Body of pancreas (tissue), 4 donors: Measurements from ENCODE around the gene MMRN1. TPM values are rescaled to one million over a fixed set of nuclear protein-coding genes. Genes with fewer than 3 reads are reported as not detected.

ENCODE experiments used
- ATAC-seq: fragments of 150-250 bp; one replicate; pipeline ENCODE4 v1.9.1; 2016
- DNase-seq, 4 donors: peaks; one replicate each; pipeline ENCODE4 v3.0.0-alpha.2; 2019
- H3K27ac ChIP-seq, 4 donors: fragments of 200-600 bp; sonication (generic); 1 replicate in 3 of 4; 2 replicates in 1 of 4; pipeline versions ENCODE4 v1.5.1 to v1.6.1; 2016 to 2019; ENCODE audit warnings: mild to moderate bottlenecking in 1 of 4, mixed read lengths in 1 of 4, moderate library complexity in 1 of 4
- H3K27me3 ChIP-seq, 2 donors: fragments of 200-600 bp; sonication (generic); one replicate each; pipeline ENCODE4 v1.6.0; 2016; ENCODE audit warnings: mild to moderate bottlenecking in 1 of 2
- H3K36me3 ChIP-seq, 2 donors: fragments of 200-600 bp; sonication (generic); replicated peaks in 1 of 2; 2 replicates each; pipeline ENCODE4 v1.5.1; 2016; ENCODE audit warnings: low read depth in 2 of 2; ENCODE audit not compliant: insufficient read depth in 1 of 2
- H3K4me1 ChIP-seq: fragments of 200-600 bp; sonication (generic); one replicate; pipeline ENCODE4 v1.6.0; 2016
- H3K4me3 ChIP-seq, 2 donors: fragments of 200-600 bp; sonication (generic); 1 replicate in 1 of 2; 2 replicates in 1 of 2; pipeline ENCODE4 v1.5.1; 2016 to 2019
- H3K9me3 ChIP-seq, 3 donors: fragments of 200-600 bp; sonication (generic); 1 replicate in 2 of 3; 2 replicates in 1 of 3; pipeline ENCODE4 v1.5.1; 2016
- POLR2A ChIP-seq, 3 donors: fragments of 450-650 bp; IDR thresholded peaks; one replicate each; pipeline ENCODE4 v1.6.1; 2016; ENCODE audit warnings: antibody characterized with exemption in 3 of 3, mild to moderate bottlenecking in 2 of 3
- WGBS, 2 donors: methylation state at CpG; one replicate each; pipeline ENCODE4 v1.1.5; 2017; 5-methylcytosine and 5-hydroxymethylcytosine counted together
- intact Hi-C: fragments of 100-400 bp; cut with DNase I; formaldehyde crosslinking; loops from one replicate; pipeline ENCODE4 v1.15.1; 2023
- total RNA-seq, 2 donors: library from RNA; depleted of rRNA; stranded (reverse); fragments of >200 nt; gene quantifications; one replicate each; pipeline ENCODE4 v1.1.0, GENCODE V29; 2016
- TF ChIP-seq, protein P1 (sequence below), 7 experiments: fragments of 450-650 bp in 4 of 7; fragments of 200-600 bp in 3 of 7; sonication (generic) in 3 of 7; IDR thresholded peaks; one replicate each; pipeline ENCODE4 v1.5.1; 2016 to 2019; ENCODE audit warnings: antibody characterized with exemption in 7 of 7

Gene MMRN1
- total RNA-seq, 2 donors from 2014 or later, result 8.2 to 33.5 TPM

DNA sequence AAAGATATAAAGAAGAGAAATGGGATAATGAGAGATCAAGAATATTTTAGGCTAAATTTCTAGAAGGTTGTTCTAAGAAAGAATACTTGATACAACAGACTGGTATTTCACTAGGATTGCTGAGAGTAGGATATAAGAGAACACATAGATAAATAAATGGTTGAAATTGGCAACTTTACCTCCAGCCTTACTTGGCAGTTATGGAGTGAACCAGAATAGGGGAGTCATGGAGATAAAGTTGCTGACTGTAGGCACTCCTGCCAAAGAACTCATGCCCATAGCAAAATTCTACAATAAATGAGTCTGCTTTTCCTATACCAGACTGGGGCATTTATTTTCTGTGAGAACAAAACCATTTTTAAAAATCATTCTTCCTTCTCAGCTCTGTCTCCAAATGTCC is 26.4 kb upstream of the MMRN1 start:
- no peak overlapping the region for H3K4me3 ChIP-seq
- ATAC-seq, result no peak
- H3K36me3 ChIP-seq, result no peaks in the 10 kb centered on the region
- intact Hi-C loops, result no loop called here
- no peak for DNase-seq
- H3K27me3 ChIP-seq, result no peaks in the 10 kb centered on the region
- no peaks in the 10 kb centered on the region for H3K4me1 ChIP-seq
- no peaks in the 10 kb centered on the region for H3K9me3 ChIP-seq
- TF ChIP-seq, protein P1, sequence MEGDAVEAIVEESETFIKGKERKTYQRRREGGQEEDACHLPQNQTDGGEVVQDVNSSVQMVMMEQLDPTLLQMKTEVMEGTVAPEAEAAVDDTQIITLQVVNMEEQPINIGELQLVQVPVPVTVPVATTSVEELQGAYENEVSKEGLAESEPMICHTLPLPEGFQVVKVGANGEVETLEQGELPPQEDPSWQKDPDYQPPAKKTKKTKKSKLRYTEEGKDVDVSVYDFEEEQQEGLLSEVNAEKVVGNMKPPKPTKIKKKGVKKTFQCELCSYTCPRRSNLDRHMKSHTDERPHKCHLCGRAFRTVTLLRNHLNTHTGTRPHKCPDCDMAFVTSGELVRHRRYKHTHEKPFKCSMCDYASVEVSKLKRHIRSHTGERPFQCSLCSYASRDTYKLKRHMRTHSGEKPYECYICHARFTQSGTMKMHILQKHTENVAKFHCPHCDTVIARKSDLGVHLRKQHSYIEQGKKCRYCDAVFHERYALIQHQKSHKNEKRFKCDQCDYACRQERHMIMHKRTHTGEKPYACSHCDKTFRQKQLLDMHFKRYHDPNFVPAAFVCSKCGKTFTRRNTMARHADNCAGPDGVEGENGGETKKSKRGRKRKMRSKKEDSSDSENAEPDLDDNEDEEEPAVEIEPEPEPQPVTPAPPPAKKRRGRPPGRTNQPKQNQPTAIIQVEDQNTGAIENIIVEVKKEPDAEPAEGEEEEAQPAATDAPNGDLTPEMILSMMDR (IDR thresholded peaks at IDR 0.05), result no peak
- TF ChIP-seq POLR2A (IDR thresholded peaks at IDR 0.05), result no peak
- H3K27ac ChIP-seq, result no peak overlapping the region

DNA sequence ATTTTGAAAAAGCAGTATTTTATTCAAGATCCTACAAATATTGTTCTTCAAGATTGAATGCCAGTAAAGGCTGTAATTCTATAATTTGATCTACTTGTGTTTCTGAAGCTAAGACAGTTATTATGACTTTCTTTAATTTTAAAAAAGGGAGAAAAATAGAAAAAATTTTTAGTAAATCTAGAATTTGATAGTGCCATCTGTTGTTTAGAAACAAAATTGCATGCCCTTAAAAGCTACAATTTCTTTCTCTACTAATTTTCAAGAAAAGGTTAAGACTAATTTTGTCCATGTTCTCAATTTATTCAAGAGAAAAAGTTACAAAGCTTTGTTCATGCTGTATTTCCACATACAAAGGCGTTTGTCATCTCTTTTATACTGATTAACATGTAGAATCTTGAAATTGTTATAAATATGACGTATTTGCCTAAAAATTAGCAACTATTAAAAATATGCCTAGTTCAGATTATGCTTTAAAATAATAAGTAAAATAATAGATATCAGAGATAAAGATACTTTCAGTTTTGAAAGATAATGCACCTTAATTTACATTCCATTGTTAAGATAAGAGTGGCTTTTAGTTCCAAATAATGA is 25.6 kb upstream of the MMRN1 start:
- ATAC-seq (no peak), DNase-seq (no peak)
- intact Hi-C loops, result no loop called here
- WGBS, 2 donors, result 47 to 53% methylated on average over 2 of the region's 2 CpGs
- H3K4me3 ChIP-seq, result no peak overlapping the region
- H3K27me3 ChIP-seq, result no peaks in the 10 kb centered on the region
- H3K9me3 ChIP-seq, result no peaks in the 10 kb centered on the region
- H3K4me1 ChIP-seq, result no peaks in the 10 kb centered on the region
- H3K27ac ChIP-seq, result no peak overlapping the region
- TF ChIP-seq POLR2A (IDR thresholded peaks at IDR 0.05), result no peak
- TF ChIP-seq, protein P1 (IDR thresholded peaks at IDR 0.05), result peak in 6 of 7 experiments; percentile 16 to 39 (median 31)
- no peaks in the 10 kb centered on the region for H3K36me3 ChIP-seq

GRCh38 chr4:89871211-89871610 is 23.4 kb upstream of the MMRN1 start:
- WGBS, 2 donors, result 71 to 92% methylated on average over 1 of the region's 1 CpG
- intact Hi-C loops, result no loop called here
- TF ChIP-seq, protein P1 (IDR thresholded peaks at IDR 0.05), result no peak
- TF ChIP-seq POLR2A (IDR thresholded peaks at IDR 0.05), result no peak
- Histone ChIP-seq H3K4me1 (no peaks in the 10 kb centered on the region), H3K4me3 (no peak overlapping the region), H3K27me3 (no peaks in the 10 kb centered on the region), H3K36me3 (no peaks in the 10 kb centered on the region), H3K27ac (no peak overlapping the region), H3K9me3 (no peaks in the 10 kb centered on the region)
- no peak for ATAC-seq
- DNase-seq, result no peak

GRCh38 chr4:89876548-89876947 is 18.1 kb upstream of the MMRN1 start:
- no peak for ATAC-seq

DNA sequence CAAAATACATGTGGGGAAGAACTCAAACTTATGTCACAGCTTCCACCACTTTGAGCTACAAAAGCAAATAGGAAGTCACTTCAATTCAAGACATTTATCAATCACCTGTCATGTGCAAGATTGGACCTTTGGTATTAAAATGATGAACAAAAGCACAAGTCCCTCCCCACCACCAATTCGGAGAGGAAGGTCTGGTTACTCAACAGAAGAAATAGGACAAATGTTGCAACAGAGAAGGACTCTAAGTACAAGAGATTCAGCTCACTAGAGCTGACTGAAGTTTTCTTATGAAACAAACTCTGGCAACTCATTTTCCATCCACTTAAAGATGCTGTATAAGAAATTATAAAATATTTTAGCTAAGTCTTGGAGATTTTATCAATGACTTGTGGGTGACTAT is 16.0 kb upstream of the MMRN1 start:
- no peak overlapping the region for H3K4me3 ChIP-seq
- H3K27me3 ChIP-seq, result no peaks in the 10 kb centered on the region
- no peak for ATAC-seq
- intact Hi-C loops, result no loop called here
- TF ChIP-seq, protein P1 (IDR thresholded peaks at IDR 0.05), result no peak
- TF ChIP-seq POLR2A (IDR thresholded peaks at IDR 0.05), result no peak
- H3K4me1 ChIP-seq, result no peaks in the 10 kb centered on the region
- no peak overlapping the region for H3K27ac ChIP-seq
- no peak for DNase-seq
- H3K9me3 ChIP-seq, result no peaks in the 10 kb centered on the region
- 40 to 48% methylated on average over 1 of the region's 1 CpG for WGBS, 2 donors
- no peaks in the 10 kb centered on the region for H3K36me3 ChIP-seq

More at GRCh38 chr4:89876548-89876947, 18.1 kb upstream of the MMRN1 start:
- Histone ChIP-seq H3K4me3 (no peak overlapping the region), H3K4me1 (no peaks in the 10 kb centered on the region), H3K27me3 (no peaks in the 10 kb centered on the region), H3K27ac (no peak overlapping the region), H3K9me3 (no peaks in the 10 kb centered on the region), H3K36me3 (no peaks in the 10 kb centered on the region)
- no peak for TF ChIP-seq POLR2A (IDR thresholded peaks at IDR 0.05)
- TF ChIP-seq, protein P1 (IDR thresholded peaks at IDR 0.05), result no peak
- 55 to 65% methylated on average over 3 of the region's 3 CpGs for WGBS, 2 donors
- intact Hi-C loops, result no loop called here
- DNase-seq, result no peak
